ENCODE results near the gene TCF4. TPM values are rescaled to one million over a fixed set of nuclear protein-coding genes. Genes with fewer than 3 reads are reported as not detected.

Gene TCF4
- 1.1 to 2.6 TPM (median 1.5 TPM) in 5 replicates for total RNA-seq (2022; extraction: Qiagen RNA extraction)

DNA sequence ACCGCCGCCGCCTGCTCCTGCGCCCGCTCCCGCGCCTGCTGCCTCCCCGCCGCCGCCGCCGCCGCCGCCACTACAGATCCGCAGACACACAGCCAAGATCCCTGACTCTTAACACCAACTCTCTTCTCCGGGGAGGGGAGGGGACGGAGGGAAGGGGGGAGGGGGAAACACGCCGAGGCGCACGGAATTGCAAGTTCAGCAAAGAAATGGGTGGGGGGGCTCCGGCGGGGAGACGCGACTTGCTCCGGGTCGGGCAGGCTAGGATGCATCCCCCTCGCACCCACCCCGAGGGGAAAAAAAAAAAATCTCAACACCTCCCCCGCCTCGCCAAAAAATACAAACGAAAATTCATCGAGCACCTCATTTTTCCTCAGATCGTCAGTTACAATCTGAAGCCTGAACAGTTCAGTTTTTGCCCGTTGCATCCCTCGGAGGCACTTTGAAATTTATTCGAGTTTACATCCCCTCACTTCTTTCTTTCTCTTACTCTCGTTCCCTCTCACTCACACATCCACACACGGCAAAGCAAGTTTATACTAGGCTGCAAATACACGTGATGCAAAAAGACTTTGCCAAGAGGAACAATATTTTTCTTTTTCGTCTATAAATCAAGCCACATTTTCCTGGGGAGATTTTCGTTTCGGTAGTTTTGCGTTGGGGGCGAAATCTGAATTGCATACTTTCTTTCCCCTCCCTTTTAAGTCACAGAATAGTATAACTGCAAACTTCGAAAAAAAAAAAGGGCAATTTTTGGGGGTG is at the start of gene TCF4:
Gene TCF4, minus strand, starts transcription at position 82 of the 759 bp plus-strand sequence. CDS start 1,076 bp downstream, outside the sequence.

All from A549 treated with Mapracorat at 1 μM for 4 hours (cell line).